DND-41 (cell line): Measurements from ENCODE around the gene BCAS2.

ENCODE experiments used
- ATAC-seq: fragments of 200-7000 bp; cut with Tn5 transposase; 3 replicates; pipeline ENCODE4 v1.9.1; 2021; ENCODE audit warnings: low read depth; ENCODE audit not compliant: insufficient read depth
- DNase-seq: peaks from one replicate; pipeline ENCODE4 v3.0.0-alpha.2; 2020
- H2AFZ ChIP-seq: 2 replicates; pipeline ENCODE4 v1.6.0; 2012; ENCODE audit warnings: low read depth, low read length
- H3K27ac ChIP-seq: 2 replicates; pipeline ENCODE4 v1.5.1; 2012; ENCODE audit warnings: low read length, inconsistent platforms
- H3K27me3 ChIP-seq: fragments of 200-600 bp; sonication (generic); 2 replicates; pipeline ENCODE4 v1.6.0; 2012; ENCODE audit warnings: low read length, mild to moderate bottlenecking, inconsistent platforms; ENCODE audit not compliant: insufficient read depth, poor library complexity
- H3K36me3 ChIP-seq: 2 replicates; pipeline ENCODE4 v1.5.1; 2012; ENCODE audit warnings: low read length, inconsistent platforms; ENCODE audit not compliant: insufficient read depth
- H3K4me1 ChIP-seq: 2 replicates; pipeline ENCODE4 v1.5.1; 2012; ENCODE audit warnings: mild to moderate bottlenecking, low read length; ENCODE audit not compliant: insufficient read depth
- H3K4me2 ChIP-seq: 2 replicates; pipeline ENCODE4 v1.6.0; 2012; ENCODE audit warnings: mild to moderate bottlenecking, moderate library complexity, low read length, inconsistent platforms; ENCODE audit not compliant: insufficient read depth
- H3K4me3 ChIP-seq, 2 experiments: fragments of 200-600 bp in 1 of 2; shearing (Covaris generic) in 1 of 2; 2 replicates each; pipeline ENCODE4 v1.5.1; 2012 to 2016; ENCODE audit warnings: inconsistent platforms in 2 of 2, low read length in 2 of 2, mild to moderate bottlenecking in 2 of 2, low read depth in 1 of 2, moderate library complexity in 1 of 2
- H3K79me2 ChIP-seq: 2 replicates; pipeline ENCODE4 v1.6.0; 2012; ENCODE audit warnings: low read length, inconsistent platforms; ENCODE audit not compliant: insufficient read depth
- H3K9ac ChIP-seq: 2 replicates; pipeline ENCODE4 v1.6.0; 2012; ENCODE audit warnings: low read depth, mild to moderate bottlenecking, inconsistent platforms, low read length, moderate library complexity
- H3K9me3 ChIP-seq: 2 replicates; pipeline ENCODE4 v1.5.1; 2012; ENCODE audit warnings: low read length, moderate library complexity, mild to moderate bottlenecking, inconsistent platforms; ENCODE audit not compliant: insufficient read depth, severe bottlenecking
- H4K20me1 ChIP-seq: 2 replicates; pipeline ENCODE4 v1.6.0; 2012; ENCODE audit warnings: low read length; ENCODE audit not compliant: insufficient read depth
- EZH2 ChIP-seq: IDR thresholded peaks from 3 replicates; pipeline ENCODE4 v1.6.1; 2012; ENCODE audit warnings: borderline replicate concordance, low read depth, mild to moderate bottlenecking, moderate library complexity, low read length, inconsistent platforms; ENCODE audit not compliant: severe bottlenecking
- TF ChIP-seq, protein P1 (sequence below): IDR thresholded peaks from 2 replicates; pipeline ENCODE4 v1.5.1; 2012; ENCODE audit warnings: borderline replicate concordance, low read length, moderate library complexity, mild to moderate bottlenecking; ENCODE audit not compliant: poor library complexity, severe bottlenecking; ENCODE audit errors: extremely low read depth

The BCAS2 gene

GRCh38 chr1:114581335-114582287 lies at the start of gene BCAS2:
Gene BCAS2 (minus strand): TSS chr1:114581615. CDS start chr1:114581591, 24 bp downstream.
- H3K4me3 ChIP-seq = peak within 1 kb of the TSS; percentile 96 to 98
- ATAC-seq = peak; percentile 96
- peak within 1 kb of the TSS; percentile 80 for H3K9ac ChIP-seq
- peak within 1 kb of the TSS; percentile 92 for H3K4me2 ChIP-seq
- peak; percentile 97 for DNase-seq
- peak within 1 kb of the TSS; percentile 96 for H2AFZ ChIP-seq
- H3K79me2 ChIP-seq = peaks cover 48% of the 10 kb centered on the region
- H3K27ac ChIP-seq = peak within 1 kb of the TSS; percentile 96
- no peaks in the 10 kb centered on the region; the same call in 1 of the 2 replicates for H4K20me1 ChIP-seq
- no peak for TF ChIP-seq EZH2
- TF ChIP-seq, protein P1, sequence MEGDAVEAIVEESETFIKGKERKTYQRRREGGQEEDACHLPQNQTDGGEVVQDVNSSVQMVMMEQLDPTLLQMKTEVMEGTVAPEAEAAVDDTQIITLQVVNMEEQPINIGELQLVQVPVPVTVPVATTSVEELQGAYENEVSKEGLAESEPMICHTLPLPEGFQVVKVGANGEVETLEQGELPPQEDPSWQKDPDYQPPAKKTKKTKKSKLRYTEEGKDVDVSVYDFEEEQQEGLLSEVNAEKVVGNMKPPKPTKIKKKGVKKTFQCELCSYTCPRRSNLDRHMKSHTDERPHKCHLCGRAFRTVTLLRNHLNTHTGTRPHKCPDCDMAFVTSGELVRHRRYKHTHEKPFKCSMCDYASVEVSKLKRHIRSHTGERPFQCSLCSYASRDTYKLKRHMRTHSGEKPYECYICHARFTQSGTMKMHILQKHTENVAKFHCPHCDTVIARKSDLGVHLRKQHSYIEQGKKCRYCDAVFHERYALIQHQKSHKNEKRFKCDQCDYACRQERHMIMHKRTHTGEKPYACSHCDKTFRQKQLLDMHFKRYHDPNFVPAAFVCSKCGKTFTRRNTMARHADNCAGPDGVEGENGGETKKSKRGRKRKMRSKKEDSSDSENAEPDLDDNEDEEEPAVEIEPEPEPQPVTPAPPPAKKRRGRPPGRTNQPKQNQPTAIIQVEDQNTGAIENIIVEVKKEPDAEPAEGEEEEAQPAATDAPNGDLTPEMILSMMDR = peak; percentile 10
- no peaks in the 10 kb centered on the region for H3K27me3 ChIP-seq
- H3K36me3 ChIP-seq = peaks cover 35% of the 10 kb centered on the region
- H3K9me3 ChIP-seq = no peaks in the 10 kb centered on the region
- peaks cover 39% of the 10 kb centered on the region for H3K4me1 ChIP-seq

GRCh38 chr1:114627107-114627506 lies 45.7 kb upstream of the BCAS2 start:
- Histone ChIP-seq H3K4me3 (no peak overlapping the region), H3K9me3 (no peaks in the 10 kb centered on the region), H3K4me1 (no peaks in the 10 kb centered on the region), H3K27me3 (no peaks in the 10 kb centered on the region), H2AFZ (no peak overlapping the region), H3K79me2 (no peaks in the 10 kb centered on the region), H3K27ac (no peak overlapping the region), H3K4me2 (no peak overlapping the region), H4K20me1 (no peaks in the 10 kb centered on the region), H3K9ac (no peak overlapping the region), H3K36me3 (no peaks in the 10 kb centered on the region)
- no peak for TF ChIP-seq EZH2
- TF ChIP-seq, protein P1 = no peak
- ATAC-seq = no peak
- no peak for DNase-seq

DNA sequence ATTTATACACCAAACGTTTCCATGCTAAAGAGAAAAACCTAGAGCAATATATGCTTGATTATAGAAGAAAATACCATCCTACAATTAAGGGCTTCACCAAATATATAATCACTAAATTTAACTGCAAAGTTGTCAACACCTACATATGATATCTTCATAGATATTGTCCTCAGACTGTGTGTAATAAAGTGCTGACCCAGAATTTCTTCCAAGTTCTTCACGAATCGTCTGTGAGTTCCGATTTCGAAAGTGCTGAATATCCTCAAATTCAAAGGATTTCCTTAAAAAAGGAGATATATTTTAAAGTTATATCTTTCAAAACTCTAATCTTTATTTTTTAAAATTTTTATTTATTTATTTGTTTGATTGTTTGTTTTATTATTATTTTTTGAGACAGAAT lies 41.9 kb upstream of the BCAS2 start:
- no peaks in the 10 kb centered on the region for H4K20me1 ChIP-seq
- H3K9me3 ChIP-seq = no peaks in the 10 kb centered on the region
- ATAC-seq = no peak
- H3K79me2 ChIP-seq = no peaks in the 10 kb centered on the region
- peaks cover 20% of the 10 kb centered on the region for H3K27me3 ChIP-seq
- TF ChIP-seq EZH2 = no peak
- TF ChIP-seq, protein P1 = no peak
- H3K4me2 ChIP-seq = no peak overlapping the region
- no peak overlapping the region for H3K9ac ChIP-seq
- no peak overlapping the region for H2AFZ ChIP-seq
- no peak overlapping the region for H3K4me3 ChIP-seq
- no peaks in the 10 kb centered on the region for H3K36me3 ChIP-seq
- no peak for DNase-seq
- H3K27ac ChIP-seq = no peak overlapping the region
- no peaks in the 10 kb centered on the region for H3K4me1 ChIP-seq
